ENCODE results near the gene TMEM117.

Gene TMEM117

DNA sequence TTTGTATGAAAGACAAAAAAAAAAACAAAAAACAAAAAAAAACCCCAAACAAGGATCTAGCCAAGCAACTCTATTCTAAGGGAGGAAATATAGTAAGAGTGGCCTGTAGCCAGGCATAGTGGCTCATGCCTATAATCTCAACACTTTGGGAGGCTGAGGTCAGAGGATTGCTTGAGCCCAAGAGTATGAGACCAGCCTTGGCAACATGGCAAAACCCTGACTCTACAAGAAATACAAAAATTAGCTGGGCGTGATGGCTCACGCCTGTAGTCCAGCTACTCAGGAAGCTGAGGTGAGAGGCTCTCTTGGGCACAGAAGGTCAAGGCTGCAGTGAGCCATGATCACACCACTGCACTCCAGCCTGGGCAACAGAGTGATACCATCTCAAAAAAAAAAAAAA, 47.9 kb downstream of the TMEM117 start:
- ATAC-seq = no peak
- TF ChIP-seq, protein P1, sequence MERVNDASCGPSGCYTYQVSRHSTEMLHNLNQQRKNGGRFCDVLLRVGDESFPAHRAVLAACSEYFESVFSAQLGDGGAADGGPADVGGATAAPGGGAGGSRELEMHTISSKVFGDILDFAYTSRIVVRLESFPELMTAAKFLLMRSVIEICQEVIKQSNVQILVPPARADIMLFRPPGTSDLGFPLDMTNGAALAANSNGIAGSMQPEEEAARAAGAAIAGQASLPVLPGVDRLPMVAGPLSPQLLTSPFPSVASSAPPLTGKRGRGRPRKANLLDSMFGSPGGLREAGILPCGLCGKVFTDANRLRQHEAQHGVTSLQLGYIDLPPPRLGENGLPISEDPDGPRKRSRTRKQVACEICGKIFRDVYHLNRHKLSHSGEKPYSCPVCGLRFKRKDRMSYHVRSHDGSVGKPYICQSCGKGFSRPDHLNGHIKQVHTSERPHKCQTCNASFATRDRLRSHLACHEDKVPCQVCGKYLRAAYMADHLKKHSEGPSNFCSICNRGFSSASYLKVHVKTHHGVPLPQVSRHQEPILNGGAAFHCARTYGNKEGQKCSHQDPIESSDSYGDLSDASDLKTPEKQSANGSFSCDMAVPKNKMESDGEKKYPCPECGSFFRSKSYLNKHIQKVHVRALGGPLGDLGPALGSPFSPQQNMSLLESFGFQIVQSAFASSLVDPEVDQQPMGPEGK (CRISPR knock-in tag; IDR thresholded peaks at IDR 0.05; ENCODE audit: borderline replicate concordance) = no peak
- TF ChIP-seq ISL1 (CRISPR knock-in tag; IDR thresholded peaks at IDR 0.05) (no peak), GLIS3 (CRISPR knock-in tag; IDR thresholded peaks at IDR 0.05) (no peak), BACH2 (CRISPR knock-in tag; IDR thresholded peaks at IDR 0.05; ENCODE audit: borderline replicate concordance) (no peak), ZNF70 (CRISPR knock-in tag; IDR thresholded peaks at IDR 0.05) (no peak), TCF4 (CRISPR knock-in tag; IDR thresholded peaks at IDR 0.05; ENCODE audit: borderline replicate concordance) (no peak)

DNA sequence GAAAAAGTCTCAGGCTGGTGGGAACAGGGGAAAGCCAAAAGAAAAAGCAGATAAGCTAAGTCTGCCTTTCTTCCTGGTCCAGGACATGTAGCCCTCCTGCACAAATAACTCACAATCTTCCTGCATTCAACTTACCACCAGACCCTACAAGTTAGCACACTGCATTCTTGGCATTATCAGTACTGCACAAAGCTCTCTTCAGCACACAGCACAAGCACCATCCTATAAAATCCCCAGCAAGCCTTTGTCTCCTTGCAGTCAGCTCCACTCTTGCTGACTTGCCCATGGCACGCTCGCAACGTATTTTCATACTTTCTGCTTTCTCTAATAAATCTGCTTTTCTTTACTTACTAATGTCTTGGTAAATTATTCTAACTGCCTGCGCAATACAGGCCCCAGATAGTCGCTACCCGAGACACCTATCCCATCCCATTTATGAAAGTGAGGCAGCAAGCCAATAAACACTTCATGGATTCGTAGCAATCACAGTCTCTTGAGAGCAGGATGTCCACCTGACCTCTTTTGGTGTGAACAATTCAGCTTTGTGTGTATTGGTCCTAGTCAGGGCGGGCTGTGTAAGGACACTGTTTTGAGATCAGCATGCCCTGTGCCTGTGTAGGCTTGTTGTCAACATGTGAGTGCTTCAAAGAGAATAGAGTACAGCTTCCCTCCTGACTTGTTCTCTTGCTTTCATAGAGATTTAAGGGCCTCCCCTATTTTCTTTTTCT, 49.0 kb downstream of the TMEM117 start:
- ATAC-seq = no peak
- TF ChIP-seq OSR1 (CRISPR knock-in tag; IDR thresholded peaks at IDR 0.05) (no peak), ESRRG (CRISPR knock-in tag; IDR thresholded peaks at IDR 0.05) (no peak), TCF4 (CRISPR knock-in tag; IDR thresholded peaks at IDR 0.05; ENCODE audit: borderline replicate concordance) (no peak), CSRNP3 (CRISPR knock-in tag; IDR thresholded peaks at IDR 0.05) (no peak), CSDC2 (CRISPR knock-in tag; IDR thresholded peaks at IDR 0.05) (no peak)

GRCh38 chr12:43887397-43887796, 51.5 kb downstream of the TMEM117 start:
- no peak for ATAC-seq
- TF ChIP-seq TOX (CRISPR knock-in tag; IDR thresholded peaks at IDR 0.05; ENCODE audit: borderline replicate concordance) (no peak), ZNF565 (CRISPR knock-in tag; conservative IDR thresholded peaks at IDR 0.05; ENCODE audit: low read depth) (no peak), ZNF70 (CRISPR knock-in tag; IDR thresholded peaks at IDR 0.05) (no peak), ZC3H10 (CRISPR knock-in tag; IDR thresholded peaks at IDR 0.05) (no peak), OSR1 (CRISPR knock-in tag; IDR thresholded peaks at IDR 0.05) (no peak)
- TF ChIP-seq, protein P2, sequence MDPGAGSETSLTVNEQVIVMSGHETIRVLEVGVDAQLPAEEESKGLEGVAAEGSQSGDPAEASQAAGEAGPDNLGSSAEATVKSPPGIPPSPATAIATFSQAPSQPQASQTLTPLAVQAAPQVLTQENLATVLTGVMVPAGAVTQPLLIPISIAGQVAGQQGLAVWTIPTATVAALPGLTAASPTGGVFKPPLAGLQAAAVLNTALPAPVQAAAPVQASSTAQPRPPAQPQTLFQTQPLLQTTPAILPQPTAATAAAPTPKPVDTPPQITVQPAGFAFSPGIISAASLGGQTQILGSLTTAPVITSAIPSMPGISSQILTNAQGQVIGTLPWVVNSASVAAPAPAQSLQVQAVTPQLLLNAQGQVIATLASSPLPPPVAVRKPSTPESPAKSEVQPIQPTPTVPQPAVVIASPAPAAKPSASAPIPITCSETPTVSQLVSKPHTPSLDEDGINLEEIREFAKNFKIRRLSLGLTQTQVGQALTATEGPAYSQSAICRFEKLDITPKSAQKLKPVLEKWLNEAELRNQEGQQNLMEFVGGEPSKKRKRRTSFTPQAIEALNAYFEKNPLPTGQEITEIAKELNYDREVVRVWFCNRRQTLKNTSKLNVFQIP (CRISPR knock-in tag; IDR thresholded peaks at IDR 0.05; ENCODE audit: borderline replicate concordance, low read depth) = no peak
- TF ChIP-seq, protein P3, sequence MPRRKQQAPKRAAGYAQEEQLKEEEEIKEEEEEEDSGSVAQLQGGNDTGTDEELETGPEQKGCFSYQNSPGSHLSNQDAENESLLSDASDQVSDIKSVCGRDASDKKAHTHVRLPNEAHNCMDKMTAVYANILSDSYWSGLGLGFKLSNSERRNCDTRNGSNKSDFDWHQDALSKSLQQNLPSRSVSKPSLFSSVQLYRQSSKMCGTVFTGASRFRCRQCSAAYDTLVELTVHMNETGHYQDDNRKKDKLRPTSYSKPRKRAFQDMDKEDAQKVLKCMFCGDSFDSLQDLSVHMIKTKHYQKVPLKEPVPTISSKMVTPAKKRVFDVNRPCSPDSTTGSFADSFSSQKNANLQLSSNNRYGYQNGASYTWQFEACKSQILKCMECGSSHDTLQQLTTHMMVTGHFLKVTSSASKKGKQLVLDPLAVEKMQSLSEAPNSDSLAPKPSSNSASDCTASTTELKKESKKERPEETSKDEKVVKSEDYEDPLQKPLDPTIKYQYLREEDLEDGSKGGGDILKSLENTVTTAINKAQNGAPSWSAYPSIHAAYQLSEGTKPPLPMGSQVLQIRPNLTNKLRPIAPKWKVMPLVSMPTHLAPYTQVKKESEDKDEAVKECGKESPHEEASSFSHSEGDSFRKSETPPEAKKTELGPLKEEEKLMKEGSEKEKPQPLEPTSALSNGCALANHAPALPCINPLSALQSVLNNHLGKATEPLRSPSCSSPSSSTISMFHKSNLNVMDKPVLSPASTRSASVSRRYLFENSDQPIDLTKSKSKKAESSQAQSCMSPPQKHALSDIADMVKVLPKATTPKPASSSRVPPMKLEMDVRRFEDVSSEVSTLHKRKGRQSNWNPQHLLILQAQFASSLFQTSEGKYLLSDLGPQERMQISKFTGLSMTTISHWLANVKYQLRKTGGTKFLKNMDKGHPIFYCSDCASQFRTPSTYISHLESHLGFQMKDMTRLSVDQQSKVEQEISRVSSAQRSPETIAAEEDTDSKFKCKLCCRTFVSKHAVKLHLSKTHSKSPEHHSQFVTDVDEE (CRISPR knock-in tag; IDR thresholded peaks at IDR 0.05) = no peak

DNA sequence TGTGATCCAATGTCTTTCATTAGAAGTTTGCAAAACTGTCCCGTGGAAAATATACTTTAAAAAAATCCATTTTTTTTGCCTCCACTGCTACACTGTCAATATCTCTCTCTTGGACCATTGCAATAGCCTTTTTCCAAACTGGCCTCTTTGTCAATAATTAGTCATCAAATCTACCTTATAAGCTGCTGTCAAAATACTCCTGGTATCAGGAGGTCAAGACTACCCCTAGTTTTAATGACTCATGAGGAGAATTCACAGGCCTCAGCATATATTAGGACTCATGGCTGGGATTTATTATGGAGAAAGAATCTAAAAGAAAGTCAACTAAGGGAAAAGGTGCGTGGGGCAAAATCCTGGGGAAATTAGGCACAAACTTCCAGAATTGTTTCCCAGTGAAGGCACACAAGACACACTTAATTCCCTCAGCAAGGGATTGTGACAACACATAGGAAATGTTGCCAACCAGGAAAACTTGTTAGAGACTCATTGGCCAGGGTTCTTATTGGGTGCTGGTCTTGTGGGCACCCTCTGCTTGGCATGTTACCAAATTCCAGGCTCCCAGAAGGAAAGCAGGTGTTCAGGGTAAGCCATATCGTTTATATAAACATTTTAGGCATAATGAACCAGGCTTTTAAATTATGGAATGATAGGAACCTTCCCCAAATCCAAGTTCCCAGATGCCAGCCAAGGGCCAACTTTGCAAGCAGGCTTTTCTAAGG, 56.1 kb downstream of the TMEM117 start:
- ATAC-seq = no peak
- TF ChIP-seq, protein P2 (CRISPR knock-in tag; IDR thresholded peaks at IDR 0.05; ENCODE audit: borderline replicate concordance, low read depth) = no peak
- TF ChIP-seq TOX (CRISPR knock-in tag; IDR thresholded peaks at IDR 0.05; ENCODE audit: borderline replicate concordance) (no peak), CSDC2 (CRISPR knock-in tag; IDR thresholded peaks at IDR 0.05) (no peak), ZFP30 (CRISPR knock-in tag; IDR thresholded peaks at IDR 0.05) (no peak), CSRNP3 (CRISPR knock-in tag; IDR thresholded peaks at IDR 0.05) (no peak), TCF4 (CRISPR knock-in tag; IDR thresholded peaks at IDR 0.05; ENCODE audit: borderline replicate concordance) (no peak), ESRRG (CRISPR knock-in tag; IDR thresholded peaks at IDR 0.05) (no peak), PPARA (CRISPR knock-in tag; IDR thresholded peaks at IDR 0.05; ENCODE audit: borderline replicate concordance) (no peak), BACH2 (CRISPR knock-in tag; IDR thresholded peaks at IDR 0.05; ENCODE audit: borderline replicate concordance) (no peak), SNAI2 (CRISPR knock-in tag; IDR thresholded peaks at IDR 0.05) (no peak), OSR1 (CRISPR knock-in tag; IDR thresholded peaks at IDR 0.05) (no peak), ARNTL (CRISPR knock-in tag; IDR thresholded peaks at IDR 0.05; ENCODE audit: borderline replicate concordance, low read depth) (no peak)
- TF ChIP-seq, protein P3 (CRISPR knock-in tag; IDR thresholded peaks at IDR 0.05) = no peak

All from SK-N-SH treated with all-trans-retinoic acid at 6 μM for 48 hours (cell line).